ENCODE measurements around the gene WARS2.
"Not testable (repeated sequence)": the region's sequence is repeated elsewhere in the genome, so short reads cannot be mapped to it uniquely, and the experiment has no call there.

WARS2 gene
- 6.6 to 13.7 (median 10.4) reads per million in 17 experiments for total RNA-seq

DNA sequence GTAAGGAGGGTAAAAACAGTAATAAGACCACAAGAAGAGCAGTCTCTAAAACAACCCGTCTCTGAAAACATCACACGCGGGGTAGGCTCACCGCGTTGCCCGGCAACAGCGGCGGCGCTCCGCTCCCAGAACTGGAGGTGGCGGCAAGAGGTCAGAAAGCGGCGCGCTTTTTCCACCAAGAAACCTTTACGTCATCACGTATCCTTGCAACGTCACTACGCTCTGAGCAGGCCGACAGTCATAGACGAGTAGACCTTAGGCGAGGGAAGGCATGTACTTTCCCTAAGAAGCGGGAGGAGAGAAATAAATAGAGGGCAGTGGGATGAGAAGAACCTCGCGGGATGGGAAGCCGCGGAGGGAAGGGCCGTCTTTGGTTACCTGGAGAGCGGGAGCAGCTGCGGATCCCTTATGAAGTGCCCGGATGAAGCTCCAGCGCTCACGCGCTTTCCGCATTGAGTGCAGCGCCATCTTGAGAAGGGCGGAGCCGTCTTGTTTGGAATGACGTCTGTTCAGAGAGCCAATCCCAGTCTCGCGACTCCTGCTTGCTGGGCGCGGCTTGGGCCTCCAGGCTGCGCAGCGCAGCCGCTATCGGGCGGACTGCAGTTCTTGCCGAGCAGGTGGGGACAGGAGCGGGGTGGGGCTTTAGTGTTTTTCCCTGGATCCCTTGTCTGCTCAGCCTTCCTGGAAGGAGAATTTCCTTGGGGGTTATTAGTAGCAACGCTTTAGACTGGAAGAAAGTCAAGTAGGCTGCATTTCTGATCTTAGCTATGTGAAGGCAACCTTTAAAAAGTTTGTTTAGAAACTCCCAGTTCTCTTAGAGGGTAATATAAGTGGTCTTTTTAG is at the start of gene WARS2:
WARS2 (minus strand) TSS at position 477 of the 843 bp plus-strand sequence; CDS start at position 468, 9 bp downstream.
- peak; percentile 96 to 99 (median 97) for DNase-seq

- no peak for DNase-seq
Measured at GRCh38 chr1:119188926-119189325, 48.5 kb upstream of the WARS2 start.

DNA sequence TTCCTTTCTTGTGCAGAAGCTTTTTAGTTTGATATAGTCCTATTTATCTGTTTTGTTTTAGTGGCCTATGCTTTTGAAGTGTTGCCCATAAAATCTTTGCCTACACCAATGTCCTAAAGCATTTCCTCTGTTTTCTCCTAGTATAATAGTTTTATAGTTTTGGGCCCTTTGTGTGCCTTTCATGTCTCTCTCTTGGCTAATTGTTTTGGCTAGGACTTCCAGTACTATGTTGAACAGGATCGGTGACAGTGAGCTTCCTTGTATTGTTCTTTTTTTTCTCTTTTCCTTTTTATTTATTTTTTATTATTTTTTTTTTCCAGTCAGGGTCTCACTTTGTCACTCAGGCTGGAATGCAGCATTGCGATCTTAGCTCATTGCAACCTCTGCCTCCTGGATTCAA is 47.0 kb upstream of the WARS2 start:
- no peak for DNase-seq

- DNase-seq = no peak
Measured at GRCh38 chr1:119186471-119186870, 46.0 kb upstream of the WARS2 start.

DNA sequence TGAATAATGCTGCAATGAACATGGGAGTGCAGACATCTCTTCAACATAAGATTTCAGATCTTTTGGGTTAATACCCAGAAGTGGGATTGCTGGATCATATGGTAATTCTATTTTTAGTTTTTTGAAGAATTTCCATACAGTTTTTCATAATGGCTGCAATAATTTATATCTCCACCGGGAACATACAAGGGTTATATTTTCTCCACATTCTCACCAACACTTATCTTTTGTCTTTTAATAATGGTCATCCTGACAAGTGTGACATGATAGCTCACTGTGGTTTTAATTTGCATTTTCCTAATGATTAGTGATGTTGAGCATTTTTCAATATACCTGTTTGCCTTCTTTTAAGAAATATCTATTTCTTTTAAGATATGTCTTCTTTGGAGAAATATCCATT is 44.5 kb upstream of the WARS2 start:
- DNase-seq = no peak

DNA sequence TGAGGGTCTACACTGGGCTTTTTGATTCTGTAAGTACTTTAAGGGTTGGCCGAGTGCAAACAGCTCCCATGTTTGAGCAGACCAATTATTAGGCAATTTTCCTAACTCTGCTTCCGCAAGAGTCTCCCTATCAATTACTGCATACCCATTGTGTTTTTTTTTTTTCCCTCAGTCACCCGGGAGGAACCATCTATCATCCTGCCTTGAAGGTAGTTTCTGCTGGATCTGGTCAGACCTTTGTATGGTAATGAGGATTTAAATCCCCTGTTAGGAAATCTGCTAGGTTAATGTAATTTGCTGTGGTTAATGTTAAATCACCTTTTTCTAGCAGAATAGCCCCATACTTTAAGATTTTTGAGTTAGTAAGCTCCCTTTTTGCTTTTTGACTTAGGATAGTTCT is 40.8 kb upstream of the WARS2 start:
- no peak for DNase-seq

- DNase-seq = no peak
Measured at GRCh38 chr1:119179051-119179450, 38.6 kb upstream of the WARS2 start.

DNA sequence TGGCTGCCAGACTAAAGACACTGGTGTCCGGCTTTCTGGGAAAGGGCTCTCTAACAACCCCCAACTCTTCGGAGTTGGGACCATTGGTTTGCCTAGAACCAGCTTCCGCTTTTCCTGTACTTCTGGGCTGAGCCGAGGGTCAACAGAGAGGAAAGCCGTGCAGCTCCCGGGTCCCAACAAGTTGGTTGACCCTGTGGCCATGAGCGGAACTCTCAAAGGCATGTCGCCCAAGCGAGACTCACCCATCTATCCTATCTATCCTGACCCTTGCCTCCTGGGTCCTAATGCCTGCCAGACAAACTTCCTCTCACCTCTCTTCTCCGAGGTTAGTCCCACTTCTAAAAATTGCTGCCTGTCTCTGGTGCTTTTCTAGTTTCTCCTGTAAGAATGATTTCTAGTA is 32.5 kb upstream of the WARS2 start:
- not testable (repeated sequence) for DNase-seq

GRCh38 chr1:119171381-119172010 is 31.0 kb upstream of the WARS2 start:
- DNase-seq = not testable (repeated sequence)

GRCh38 chr1:119163396-119163795 is 22.9 kb upstream of the WARS2 start:
- no peak for DNase-seq

- DNase-seq = no peak
Measured at GRCh38 chr1:119160866-119161265, 20.4 kb upstream of the WARS2 start.

GRCh38 chr1:119160409-119160808 is 20.0 kb upstream of the WARS2 start:
- DNase-seq = no peak

GRCh38 chr1:119159966-119160365 is 19.5 kb upstream of the WARS2 start:
- no peak for DNase-seq

DNA sequence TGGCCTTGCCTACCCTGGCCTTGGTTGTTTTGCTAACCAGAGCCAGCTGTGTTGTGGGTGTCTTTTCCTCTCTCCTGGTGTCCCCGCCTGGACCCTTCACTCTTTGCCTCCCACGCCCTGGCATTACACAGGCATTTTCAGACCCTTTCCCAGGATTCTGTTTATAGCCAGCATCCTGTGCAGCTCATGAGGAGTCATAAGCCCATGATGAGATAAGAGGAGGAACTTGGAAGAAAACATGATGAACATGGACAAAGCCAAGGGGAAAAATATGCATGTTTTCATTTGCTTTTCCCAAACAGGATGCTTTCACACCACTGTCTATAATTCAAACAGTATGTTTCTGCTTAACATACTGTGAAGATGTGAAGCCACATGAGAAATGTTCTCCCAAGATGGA is 18.7 kb upstream of the WARS2 start:
- DNase-seq = no peak

DNA sequence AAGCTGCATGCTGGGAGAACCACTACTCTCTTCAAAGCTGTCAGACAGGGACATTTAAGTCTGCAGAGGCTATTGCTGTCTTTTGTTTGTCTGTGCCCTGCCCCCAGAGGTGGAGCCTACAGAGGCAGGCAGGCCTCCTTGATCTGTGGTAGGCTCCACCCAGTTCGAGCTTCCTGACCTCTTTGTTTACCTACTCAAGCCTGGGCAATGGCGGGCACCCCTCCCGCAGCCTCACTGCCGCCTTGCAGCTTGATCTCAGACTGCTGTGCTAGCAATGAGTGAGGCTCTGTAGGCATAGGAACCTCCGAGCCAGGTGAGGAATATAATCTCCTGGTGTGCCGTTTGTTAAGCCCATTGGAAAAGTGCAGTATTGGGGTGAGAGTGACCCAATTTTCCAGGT is 16.3 kb upstream of the WARS2 start:
- DNase-seq = not testable (repeated sequence)

- not testable (repeated sequence) for DNase-seq
Measured at GRCh38 chr1:119155069-119155468, 14.6 kb upstream of the WARS2 start.

- no peak for DNase-seq
Measured at GRCh38 chr1:119150150-119150549, 9.7 kb upstream of the WARS2 start.

GRCh38 chr1:119147661-119148090 is 7.2 kb upstream of the WARS2 start:
- no peak for DNase-seq

DNA sequence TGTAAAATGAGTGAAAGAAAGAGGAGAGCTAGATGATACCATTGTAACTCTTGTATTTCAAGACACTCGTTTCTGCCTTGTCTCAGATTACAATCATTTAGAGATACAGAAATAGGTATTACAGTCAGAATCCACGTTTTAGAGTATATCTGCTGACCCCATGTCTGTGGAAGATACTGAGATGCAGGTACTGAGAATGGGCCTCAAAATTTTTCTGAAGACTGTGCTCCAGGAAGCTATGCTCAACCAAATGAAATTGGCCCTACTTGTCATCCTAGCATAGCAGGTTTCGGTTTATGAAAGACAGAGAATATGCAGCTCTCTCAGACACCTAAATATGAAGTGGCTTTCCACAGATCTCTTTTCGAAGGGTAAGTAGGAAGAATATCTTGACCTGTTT is 6.0 kb upstream of the WARS2 start:
- DNase-seq = no peak

GRCh38 chr1:119144813-119145212 is 4.4 kb upstream of the WARS2 start:
- DNase-seq = no peak

GRCh38 chr1:119143706-119144105 is 3.3 kb upstream of the WARS2 start:
- no peak for DNase-seq

DNA sequence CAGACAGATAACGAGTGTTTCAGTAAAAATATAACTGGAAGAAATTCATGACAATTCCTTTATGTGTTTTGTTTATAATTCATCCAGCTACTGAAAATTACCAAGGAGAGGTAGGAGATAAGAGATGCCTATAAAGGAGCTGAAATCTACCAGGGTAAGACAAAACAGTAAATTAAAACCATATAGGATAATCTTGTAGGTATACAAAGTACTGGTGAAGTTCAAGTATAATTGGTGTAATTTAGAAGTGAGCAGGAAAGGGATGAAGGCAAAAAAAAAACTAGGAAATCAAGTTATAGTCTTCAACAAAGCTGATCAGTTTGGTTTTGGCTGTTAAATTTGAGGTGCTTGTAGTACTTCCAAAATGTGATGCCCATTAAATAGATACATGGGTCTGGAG is 1.2 kb upstream of the WARS2 start:
- DNase-seq = no peak

DNA sequence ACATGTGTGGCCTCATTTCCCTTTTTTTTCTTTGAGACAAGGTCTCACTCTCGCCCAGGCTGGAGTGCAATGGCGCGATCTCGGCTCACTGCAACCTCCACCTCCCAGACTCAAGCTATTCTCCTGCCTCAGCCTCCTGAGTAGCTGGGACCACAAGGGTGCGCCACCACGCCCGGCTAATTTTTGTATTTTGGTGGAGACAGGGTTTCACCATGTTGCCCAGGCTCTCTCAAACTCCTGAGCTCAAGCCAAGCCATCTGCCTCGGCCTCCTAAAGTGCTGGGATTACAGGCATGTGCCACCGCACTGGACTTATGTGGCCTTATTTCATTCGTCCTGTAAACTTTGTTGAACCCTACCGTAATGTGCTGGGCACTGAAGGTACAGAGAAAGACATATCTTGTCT is 569 bp upstream of the WARS2 start:
- DNase-seq = peak; percentile 25 to 51 (median 33)

DNA sequence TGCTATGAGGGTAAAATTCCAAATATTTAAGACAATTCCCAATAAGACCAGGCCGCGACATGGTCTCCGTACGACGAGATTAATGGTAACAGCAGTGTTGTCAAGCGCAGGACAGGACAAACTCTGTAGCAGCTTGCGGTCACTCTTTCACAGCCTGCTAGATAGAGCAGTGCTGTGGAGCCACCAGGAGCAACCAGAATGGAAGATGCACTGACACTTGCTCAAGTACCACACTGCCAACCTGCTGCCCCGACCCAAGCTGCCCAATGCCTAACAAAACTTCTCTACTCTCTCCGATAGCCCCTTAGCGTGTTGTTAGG is 636 bp downstream of the WARS2 start:
- DNase-seq = no peak
